ENCODE measurements around the gene TBCD.

Gene TBCD

DNA sequence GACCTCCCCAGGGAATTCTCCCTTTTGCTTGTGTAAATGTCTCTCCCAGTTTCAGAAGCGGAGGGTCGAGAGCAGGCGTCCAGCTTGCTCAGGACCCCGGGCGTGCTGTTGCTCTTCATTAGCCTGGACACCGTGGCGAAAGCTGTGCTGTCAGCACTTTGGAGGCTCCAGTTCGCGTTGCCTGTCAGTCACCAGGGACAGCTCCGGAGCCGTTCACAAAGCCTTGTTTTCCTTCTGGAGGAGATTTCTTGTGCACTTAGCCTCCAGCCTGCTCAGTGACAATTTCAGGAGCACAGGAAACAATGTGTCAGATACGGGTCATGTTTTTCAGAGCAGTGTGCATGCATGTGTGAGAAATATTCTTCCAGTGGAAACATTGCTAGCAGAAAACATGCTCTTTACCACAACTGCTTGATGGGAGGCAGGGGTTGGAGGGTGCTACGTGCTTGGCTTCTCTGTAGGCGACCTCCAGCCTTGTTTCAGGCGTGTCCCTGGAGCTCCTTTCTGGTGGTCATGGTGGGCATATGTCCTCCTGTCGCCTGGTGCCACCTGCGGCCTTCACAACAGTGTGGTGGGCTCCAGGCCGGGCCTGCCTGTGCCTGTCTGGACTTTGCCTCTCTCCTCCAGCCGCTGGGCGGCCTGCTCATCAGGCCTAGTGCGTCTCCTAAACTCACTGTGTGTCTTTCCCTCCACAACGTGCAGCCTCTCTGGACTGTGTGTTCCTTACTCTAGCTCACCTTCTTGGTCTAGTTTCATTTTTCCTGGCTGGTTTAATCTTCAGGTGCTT lies 59.0 kb downstream of the TBCD start:
- DNase-seq (ENCODE audit: low read depth): no peak

DNA sequence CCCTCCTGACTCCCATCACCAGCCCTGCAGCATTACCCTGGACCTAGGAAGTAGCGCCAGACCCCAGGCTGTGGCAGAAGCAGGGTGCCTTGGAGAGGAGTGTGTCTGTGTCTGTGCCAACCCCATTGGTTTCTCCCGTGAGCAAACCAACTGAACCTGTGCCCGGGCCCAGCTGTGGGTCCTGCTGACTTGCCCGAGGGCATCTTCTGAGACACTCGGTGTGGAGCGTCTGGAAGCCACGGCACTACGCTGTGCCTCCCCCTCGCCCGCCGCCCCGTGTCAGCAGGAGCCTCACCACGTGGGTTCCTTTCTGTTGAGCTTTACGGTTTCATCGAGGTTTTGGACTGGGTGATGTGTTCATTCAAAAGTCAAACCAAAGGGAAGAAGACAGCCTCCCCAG lies 60.2 kb downstream of the TBCD start:
- DNase-seq (ENCODE audit: low read depth): no peak

DNA sequence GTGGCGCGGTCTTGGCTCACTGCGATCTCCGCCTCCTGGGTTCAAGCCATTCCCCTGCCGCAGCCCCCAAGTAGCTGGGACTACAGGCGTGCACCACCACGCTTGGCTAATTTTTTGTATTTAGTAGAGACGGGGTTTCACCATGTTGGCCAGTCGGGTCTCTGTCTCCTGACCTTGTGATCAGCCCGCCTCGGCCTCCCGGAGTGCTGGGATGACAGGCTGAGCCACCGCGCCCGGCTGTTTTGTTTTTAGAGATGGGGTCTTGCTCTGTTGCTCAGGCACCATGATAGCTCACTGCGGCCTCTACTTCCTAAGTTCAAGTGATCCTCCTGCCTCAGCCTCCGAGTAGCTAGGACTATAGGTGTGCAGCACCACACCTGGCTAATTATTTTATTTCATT lies 60.7 kb downstream of the TBCD start:
- DNase-seq (ENCODE audit: low read depth): no peak

DNA sequence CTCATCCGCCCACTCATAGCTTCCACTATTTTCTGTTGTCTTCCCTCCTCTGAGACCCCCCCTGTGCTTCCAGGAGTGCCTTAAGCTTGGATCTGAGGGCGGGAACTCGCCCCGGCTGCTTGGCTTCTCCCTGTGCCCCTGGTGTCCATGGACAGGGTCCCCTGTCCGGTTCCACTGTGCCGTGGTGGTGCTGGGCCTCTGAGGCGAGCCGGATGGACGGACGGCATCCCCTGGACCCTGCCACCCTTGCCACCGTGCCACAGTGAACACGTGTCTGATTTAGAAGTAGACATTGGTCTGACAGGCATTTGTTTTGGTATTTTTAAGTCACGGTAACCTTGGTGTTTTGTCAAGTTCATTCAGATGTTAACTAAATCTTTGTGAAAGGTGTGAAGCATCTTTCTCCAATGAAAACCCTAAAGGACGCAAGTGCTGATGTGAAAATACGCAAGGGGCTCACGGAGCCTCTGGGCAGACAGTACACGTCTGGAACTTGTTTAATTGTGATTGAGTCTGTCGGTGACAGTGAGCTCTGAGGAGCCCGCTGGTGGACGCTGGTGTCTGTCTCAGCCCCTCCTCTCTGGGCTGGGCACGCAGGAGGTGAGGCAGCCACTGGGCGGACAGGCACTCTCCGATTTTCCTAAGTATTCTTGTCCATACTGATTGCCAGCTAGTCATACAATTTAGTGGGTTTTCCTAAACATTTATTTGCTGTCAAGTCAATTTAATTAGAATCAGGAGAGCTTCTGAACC lies 61.6 kb downstream of the TBCD start:
- no peak for DNase-seq (ENCODE audit: low read depth)

DNA sequence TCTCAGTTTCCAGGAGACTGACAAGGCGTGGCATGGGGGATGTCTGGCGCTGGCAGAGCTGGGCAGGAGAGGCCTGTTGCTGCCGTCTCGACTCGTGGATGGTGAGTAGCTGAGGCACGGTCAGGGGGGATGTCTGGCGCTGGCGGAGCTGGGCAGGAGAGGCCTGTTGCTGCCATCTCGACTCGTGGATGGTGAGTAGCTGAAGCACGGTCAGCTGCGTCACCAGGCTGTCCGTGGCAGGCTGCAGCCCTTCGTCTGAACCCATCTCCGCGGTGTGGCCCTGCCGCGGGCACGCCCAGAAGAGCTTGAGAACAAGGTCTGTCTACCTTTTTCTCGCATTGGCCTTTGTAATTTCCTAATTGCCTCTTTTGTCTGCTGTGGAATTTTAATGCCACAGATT lies 63.0 kb downstream of the TBCD start:
- DNase-seq (ENCODE audit: low read depth): no peak

DNA sequence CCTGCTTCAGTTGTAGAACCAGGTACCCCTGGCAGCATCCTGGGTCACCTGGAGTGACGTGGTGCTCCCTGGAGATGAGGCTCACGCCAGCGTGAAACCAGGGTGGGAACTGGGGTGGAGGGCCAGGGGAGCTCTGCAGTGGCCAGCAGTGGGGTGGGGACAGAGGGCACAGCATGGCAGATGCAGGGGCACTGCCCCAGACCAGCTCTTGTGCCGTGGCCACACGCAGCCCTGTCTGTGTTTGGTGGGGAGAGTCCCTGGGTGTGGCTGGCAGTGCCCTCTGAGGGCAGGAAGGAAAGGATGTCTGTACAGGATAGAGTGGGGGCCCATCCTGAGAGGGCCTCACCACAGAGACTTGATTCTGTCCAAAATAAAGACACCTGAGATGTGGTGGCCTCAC lies 63.5 kb downstream of the TBCD start:
- DNase-seq (ENCODE audit: low read depth): no peak

DNA sequence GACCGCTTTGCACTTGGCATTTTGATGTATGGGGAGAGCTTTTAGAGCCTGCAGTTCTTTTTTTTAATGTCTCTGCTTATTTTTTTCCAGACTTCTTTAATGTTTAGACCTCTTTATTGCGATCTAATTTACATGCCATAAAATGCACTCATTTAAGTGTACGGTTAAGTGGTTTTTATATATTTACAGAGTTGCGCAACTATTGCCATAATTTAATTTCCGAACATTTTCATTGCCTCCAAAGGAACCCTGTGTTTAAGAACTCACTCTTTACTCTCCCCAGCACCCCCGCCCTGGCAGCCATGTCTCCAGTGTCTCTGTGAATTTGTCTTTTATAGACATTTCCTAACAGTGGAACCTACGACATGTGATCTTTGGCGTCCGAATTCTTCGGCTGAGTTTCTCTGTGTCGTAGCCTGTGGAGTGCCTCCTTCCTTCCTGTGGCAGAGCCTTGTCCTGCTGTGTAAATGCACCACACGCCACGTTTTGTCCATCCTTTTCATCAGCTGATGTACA lies 64.0 kb downstream of the TBCD start:
- no peak for DNase-seq (ENCODE audit: low read depth)

DNA sequence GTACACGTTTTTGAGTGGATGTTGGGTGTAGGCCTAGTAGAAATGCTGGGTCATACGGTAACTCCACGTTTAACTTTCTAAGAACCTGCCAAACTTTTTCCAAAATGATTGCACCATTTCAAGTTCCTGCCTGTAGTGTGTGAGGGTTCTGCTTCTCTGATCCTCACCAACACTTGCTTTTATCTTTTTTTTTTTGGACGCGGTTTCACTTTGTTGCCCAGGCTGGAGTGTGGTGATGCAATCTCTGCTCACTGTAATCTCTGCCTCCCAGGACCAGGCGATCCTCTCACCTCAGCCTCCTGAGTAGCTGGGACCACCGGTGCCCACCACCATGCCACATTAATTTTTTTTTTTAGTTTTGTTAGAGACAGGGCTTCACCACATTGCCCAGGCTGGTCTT lies 64.5 kb downstream of the TBCD start:
- DNase-seq (ENCODE audit: low read depth): no peak

DNA sequence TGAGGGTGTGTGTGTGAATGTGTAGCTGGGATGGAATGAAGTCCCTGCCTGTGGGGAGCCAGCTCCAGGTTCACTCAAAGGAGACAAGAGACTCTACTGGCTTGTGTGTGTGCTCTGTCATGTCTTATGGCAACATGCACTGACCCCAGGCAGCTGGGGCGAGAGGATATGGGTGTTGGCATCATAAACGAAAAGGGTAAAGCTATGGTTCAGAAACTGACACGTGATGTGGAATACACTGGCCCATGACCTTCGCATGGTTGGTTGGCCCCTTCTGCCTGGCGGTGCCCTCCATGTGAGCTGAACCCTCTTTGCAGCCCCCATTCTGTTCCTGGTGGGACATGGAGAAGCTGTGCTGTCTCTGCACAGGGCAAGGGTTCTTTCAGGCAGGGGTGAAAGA lies 66.1 kb downstream of the TBCD start:
- DNase-seq (ENCODE audit: low read depth): no peak

DNA sequence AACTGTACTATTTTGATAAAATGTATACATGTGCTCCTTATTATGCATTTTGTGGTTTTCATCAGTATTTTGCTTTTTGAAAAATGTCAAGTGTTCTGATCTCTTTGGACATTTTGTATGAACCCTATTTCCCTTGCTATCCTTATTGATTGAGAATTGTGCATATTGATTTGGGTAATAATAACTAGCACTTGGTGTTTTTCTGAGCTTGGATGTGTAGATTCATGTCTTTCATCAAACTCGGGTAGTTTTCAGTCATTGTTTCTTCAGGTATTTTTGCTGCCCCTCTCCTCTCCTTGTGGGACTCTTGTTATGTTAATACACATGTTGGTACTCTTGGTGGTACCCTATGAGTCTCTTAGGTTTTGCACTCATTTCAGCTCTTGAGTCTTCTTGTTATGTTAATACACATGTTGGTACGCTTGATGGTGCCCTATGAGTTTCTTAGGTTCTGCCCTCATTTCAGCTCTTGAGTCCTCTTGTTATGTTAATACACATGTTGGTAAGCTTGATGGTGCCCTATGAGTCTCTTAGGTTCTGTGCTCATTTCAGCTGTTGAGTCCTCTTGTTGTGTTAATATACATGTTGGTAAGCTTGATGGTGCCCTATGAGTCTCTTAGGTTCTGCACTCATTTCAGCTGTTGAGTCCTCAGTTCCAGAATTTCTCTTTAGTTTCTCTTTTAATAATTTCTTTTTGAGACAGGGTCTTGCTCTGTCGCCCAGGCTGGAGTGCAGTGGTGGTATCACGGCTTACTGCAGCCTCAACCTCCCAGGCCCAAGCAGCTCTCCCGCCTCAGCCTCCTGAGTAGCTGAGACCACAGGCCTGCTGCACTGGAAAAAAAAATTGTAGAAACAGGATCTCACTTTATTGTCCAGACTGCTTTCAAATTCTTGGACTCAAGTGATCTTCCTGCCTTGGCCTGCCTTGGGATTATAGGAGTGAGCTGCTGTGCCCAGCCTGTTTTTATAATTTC lies 68.7 kb downstream of the TBCD start:
- no peak for DNase-seq (ENCODE audit: low read depth)

DNA sequence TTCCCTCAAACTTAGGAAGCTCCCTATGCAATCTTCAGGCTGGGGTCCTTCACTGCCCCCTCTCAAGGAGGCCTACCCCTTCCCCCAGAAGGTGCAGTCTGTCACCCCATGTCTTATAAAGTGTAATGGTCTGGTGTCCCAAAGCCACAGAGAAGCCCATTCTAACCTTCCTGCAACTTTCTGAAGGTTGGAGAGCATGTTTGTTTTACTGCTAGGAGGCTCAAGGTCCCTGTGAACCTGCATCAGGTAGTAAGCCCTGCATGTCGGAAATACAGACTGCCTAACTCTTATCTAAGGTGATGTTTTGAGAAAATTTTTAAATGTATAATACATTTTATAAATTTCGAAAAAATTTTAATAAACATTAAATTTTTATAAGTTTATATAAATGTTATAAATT lies 69.7 kb downstream of the TBCD start:
- DNase-seq (ENCODE audit: low read depth): no peak

DNA sequence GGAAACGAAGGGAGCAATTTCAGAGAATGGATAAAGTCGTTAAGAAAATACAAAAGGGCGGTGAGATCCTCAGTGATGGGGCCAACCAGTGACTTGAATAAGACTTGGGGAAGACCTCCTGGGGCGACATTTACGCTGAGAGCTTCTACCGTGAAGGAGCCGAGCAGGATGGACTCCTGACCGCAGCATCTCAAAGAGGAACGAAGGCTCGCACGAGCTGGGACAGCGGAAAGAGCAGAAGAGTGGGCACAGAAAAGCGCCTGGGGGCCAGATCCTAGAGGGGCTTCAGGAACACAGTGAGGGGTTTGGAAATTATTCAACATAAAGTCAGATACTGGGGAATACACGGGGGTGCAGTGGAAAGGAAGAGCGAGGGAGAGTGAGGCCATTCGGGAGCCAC lies 70.4 kb downstream of the TBCD start:
- no peak for DNase-seq (ENCODE audit: low read depth)

DNA sequence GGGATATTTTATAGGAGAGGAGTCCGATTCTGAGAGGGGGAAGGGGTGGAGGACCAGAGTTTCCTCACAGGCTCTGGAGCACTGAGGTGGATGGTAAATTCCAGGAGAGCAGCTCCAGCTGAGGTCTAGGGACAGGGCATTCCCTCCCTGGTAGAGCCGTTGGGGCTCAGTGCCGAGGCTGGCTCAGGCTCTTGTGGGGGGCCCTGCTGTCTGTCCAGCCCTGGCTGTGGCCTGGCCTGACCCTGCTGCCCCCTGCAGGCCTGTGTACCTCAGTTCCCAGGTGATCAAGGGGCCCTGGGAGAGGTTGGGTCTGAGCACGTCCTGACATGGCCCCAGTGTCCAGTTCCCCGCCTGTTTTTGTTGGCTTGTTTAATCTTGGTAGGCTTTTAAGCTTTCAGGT lies 71.1 kb downstream of the TBCD start:
- no peak for DNase-seq (ENCODE audit: low read depth)

DNA sequence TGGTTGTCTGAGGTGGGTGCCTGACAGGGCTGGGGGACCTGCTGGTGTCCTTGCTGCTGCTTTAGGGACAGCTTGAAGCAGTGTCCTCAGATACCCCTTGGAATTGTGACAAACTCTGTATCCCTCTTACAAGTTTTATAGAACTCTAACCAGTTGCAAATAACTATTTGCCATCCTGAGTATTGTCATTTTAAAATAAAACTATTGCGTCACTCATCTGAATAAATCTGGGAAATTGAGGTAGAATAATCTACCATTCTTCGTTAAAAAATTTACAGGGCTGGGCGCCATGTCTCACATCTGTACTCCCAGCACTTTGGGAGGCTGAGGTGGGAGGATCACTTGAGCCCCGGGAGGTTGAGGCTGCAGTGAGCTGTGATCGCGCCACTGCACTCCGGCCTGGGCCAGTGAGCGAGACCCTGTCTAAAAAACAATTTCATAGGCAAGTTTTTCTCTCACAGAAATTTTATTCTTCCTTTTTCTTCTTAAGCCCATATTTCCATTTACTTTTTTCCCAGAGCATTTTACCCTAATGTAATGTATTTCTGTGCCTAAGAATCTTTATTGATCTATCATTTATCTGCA lies 73.8 kb downstream of the TBCD start:
- DNase-seq (ENCODE audit: low read depth): no peak

DNA sequence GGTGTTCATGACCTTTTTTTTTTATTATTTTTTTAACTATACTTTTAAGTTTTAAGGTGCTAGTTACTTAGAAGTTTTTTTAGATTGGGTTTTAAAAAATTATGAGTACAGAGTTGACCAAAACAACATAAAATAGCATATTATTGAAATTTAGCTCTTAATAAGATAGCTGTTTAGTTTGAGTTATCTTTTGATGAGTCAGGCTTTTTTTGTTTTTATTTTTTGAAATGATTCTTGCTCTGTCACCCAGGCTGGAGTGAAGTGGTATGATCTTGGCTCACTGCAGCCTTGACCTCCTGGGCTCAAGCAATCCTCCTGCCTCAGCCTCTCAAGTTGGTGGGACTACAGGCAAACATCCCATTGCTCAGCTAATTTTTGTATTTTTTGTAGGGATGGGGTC lies 74.3 kb downstream of the TBCD start:
- DNase-seq (ENCODE audit: low read depth): no peak

DNA sequence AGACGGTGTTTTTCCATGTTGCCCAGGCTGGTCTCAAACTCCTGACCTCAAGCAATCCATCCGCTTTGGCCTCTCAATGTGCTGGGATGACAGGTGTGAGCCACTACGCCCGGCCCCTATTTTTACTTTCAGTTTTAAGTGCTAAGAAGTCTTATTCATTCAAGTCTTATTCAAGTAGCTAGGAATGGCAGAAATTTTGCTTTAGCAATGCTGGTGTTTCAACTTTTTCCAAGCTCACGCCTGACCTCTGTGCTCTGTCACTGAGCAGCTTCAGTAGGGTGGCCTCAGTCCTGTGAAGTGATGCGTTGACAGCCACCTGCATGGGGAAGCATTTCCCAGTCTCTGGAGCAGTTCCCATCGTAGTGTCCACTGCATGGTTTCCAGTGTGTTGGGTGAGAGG lies 75.1 kb downstream of the TBCD start:
- no peak for DNase-seq (ENCODE audit: low read depth)

DNA sequence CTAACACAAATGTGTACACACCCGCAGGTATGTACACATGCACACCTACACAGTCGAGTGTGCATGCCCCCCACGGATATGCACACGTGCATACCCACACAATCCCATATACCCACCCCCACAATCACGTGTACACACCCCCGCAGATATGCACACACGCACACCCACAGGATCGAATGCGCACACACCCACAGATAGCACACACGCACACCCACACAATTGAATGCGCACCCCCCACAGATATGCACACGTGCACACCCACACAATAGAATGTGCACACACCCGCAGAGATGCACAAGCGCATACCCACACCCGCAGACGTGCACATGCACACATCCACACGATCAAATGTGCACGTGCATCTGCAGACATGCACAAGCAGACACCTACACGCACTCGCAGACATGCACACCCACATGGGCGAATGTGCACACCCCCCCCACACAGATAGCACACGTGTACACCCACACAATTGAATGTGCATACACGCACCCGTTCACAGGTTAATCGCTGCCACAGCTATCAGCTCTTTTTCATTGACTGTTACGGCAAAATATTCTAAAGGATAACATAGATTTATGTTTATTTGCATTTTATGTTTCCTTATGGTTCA lies 77.1 kb downstream of the TBCD start:
- no peak for DNase-seq (ENCODE audit: low read depth)

DNA sequence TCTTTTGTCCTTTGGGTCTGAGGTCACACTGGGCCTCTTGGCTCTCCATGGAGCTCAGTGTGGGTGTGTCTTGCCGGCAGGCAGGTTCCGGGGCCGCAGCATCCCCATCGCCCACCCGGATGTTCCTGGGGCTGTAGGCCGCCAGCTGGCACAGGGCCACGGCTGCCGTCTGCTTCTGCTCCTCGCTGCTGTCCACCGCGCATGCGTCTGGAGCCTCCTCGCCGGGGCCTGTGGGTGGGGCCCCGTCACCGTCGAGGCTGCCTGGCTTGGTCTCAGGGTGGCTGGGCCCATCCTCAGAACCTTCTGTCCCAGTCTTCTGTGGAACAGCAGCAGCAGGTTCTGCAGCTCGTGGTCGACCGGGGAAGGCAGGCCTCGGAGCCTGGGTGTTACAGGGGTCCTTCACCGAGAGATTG lies 78.4 kb downstream of the TBCD start:
- DNase-seq (ENCODE audit: low read depth): no peak

DNA sequence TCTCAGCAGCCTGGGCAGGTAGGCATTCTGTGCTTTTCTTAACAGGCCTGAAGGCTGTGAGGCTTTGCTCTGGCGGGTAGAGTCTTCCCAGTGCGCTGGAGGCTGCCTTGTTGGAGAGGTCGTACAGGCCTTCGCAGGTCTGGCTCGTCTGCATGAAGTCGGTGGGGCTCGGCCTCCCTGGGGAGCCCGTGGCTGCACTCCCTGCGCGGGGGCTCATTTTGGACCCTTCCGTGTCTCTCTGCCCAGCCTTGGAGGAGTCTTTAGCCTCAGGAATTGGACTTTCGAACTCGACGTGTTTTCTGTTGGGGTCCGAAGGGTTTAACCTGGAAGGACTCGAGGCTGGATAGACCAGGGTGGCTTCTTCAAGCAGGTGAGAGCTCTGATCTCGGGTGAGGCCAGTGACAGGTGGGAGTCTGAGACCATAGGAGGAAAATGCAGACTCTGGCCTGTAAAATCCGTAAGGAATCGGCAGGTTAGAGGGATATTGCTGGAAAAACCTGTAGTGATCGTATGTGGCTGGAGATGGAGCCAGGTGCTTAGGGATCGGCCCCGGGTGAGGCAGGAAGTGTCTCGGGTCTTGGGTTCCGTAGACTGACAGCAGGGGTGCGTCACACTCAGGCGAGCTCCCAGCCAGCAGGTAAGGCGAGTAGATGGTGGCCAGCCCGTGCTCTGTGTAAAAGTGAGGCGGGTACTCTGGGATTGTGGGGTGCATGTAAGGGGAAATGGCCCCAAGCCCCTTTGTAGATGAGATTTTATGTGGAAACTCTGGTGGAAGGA lies 79.4 kb downstream of the TBCD start:
- DNase-seq (ENCODE audit: low read depth): no peak

DNA sequence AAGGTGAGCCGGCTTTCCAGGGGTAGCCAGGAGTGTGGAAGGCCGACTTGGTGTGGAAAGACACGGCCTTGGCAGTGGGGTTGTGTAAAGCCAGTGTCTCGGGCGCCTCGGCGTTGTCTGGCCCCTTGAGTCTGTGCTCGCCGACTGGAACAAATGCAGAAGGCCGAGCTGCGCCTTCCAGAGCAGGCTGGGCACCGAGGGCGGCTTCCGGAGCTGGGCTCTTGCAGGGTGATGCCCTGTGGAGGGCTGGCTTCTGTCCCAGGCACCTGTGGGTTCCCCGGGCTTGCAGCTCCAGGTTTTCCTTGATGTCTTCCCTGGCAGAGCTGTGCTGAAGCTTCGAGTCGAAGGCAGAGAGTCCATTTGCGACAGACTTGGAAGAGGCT lies 79.9 kb downstream of the TBCD start:
- DNase-seq (ENCODE audit: low read depth): no peak

DNA sequence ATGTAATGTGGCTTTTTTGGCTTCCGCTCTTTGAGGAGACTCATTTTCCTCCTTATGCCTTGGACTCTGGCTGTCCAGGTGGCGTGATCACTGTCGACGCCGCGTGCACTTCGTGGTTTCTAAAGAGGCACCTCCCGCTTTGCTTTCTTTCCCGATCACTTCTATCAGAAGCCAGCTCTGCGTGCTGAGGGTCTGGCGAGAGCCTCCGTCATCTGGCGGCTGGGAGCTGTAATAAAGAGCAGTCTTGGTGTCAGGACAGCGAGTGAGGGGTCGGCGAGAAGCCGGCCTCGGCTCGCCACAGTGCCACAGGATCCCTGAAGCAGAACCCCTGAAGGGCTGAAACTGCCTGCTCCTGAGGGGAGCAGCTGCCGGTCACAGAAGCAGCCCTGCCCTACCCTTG lies 80.5 kb downstream of the TBCD start:
- DNase-seq (ENCODE audit: low read depth): no peak

Data from GM04503 (cell line).